Endometrial microvascular endothelial cells (primary cell): ENCODE measurements around the gene PLEKHA1. TPM values are rescaled to one million over a fixed set of nuclear protein-coding genes. Genes with fewer than 3 reads are reported as not detected.

ENCODE experiments used
- in situ Hi-C: cut with HindIII; loops from 2 replicates; pipeline ENCODE4 v1.10.0; 2017; ENCODE audit warnings: low sequenced_read_pairs, low pct_unique_long_range_greater_than_20kb; ENCODE audit errors: inconsistent ontology term
- total RNA-seq: library from RNA; depleted of rRNA; stranded (reverse); fragments of >200 nt; gene quantifications from one replicate; pipeline ENCODE4 v1.2.3, GENCODE V29; 2015; ENCODE audit errors: inconsistent ontology term

PLEKHA1 gene
- 36.1 TPM for total RNA-seq

- in situ Hi-C loops: no loop called here
Measured at GRCh38 chr10:122374237-122374858, at the start of gene PLEKHA1. Gene PLEKHA1 (plus strand): TSS chr10:122374708. CDS start chr10:122393201, 18,493 bp downstream.

- in situ Hi-C loops: no loop called here
Measured at GRCh38 chr10:122325235-122325634, 49.3 kb upstream of the PLEKHA1 start.

GRCh38 chr10:122326385-122326784 is 48.1 kb upstream of the PLEKHA1 start:
- in situ Hi-C loops: no loop called here

GRCh38 chr10:122326806-122327205 is 47.7 kb upstream of the PLEKHA1 start:
- in situ Hi-C loops: no loop called here

- in situ Hi-C loops: no loop called here
Measured at GRCh38 chr10:122327237-122328206, 47.0 kb upstream of the PLEKHA1 start.

GRCh38 chr10:122328676-122329075 is 45.8 kb upstream of the PLEKHA1 start:
- in situ Hi-C loops: no loop called here

- in situ Hi-C loops: no loop called here
Measured at GRCh38 chr10:122329416-122329815, 45.1 kb upstream of the PLEKHA1 start.

GRCh38 chr10:122331100-122331499 is 43.4 kb upstream of the PLEKHA1 start:
- in situ Hi-C loops: no loop called here

GRCh38 chr10:122331615-122332446 is 42.7 kb upstream of the PLEKHA1 start:
- in situ Hi-C loops: no loop called here

GRCh38 chr10:122333037-122333436 is 41.5 kb upstream of the PLEKHA1 start:
- in situ Hi-C loops: no loop called here

- in situ Hi-C loops: no loop called here
Measured at GRCh38 chr10:122336332-122336731, 38.2 kb upstream of the PLEKHA1 start.

GRCh38 chr10:122336961-122337360 is 37.5 kb upstream of the PLEKHA1 start:
- in situ Hi-C loops: no loop called here

- in situ Hi-C loops: no loop called here
Measured at GRCh38 chr10:122338609-122339441, 35.7 kb upstream of the PLEKHA1 start.

GRCh38 chr10:122341141-122341810 is 33.2 kb upstream of the PLEKHA1 start:
- in situ Hi-C loops: no loop called here

- in situ Hi-C loops: no loop called here
Measured at GRCh38 chr10:122342293-122343134, 32.0 kb upstream of the PLEKHA1 start.

GRCh38 chr10:122343135-122343800 is 31.2 kb upstream of the PLEKHA1 start:
- in situ Hi-C loops: no loop called here

GRCh38 chr10:122343936-122344335 is 30.6 kb upstream of the PLEKHA1 start:
- in situ Hi-C loops: no loop called here
